Esophagus muscularis mucosa (tissue), 4 donors: Measurements from ENCODE around the gene TMEM209. TPM values are rescaled to one million over a fixed set of nuclear protein-coding genes. Genes with fewer than 3 reads are reported as not detected.
"Not testable (repeated sequence)": the region's sequence is repeated elsewhere in the genome, so short reads cannot be mapped to it uniquely, and the experiment has no call there.

Experiments
- DNase-seq: peaks from one replicate; pipeline ENCODE4 v3.0.0-alpha.2; 2017; ENCODE audit errors: extremely low spot score
- H3K27ac ChIP-seq, 4 donors: fragments of 200-600 bp; sonication (generic); replicated peaks in 1 of 4; 1 replicate in 3 of 4; 2 replicates in 1 of 4; pipeline ENCODE4 v1.5.1; 2016 to 2019; ENCODE audit warnings: mild to moderate bottlenecking in 1 of 4
- H3K27me3 ChIP-seq, 4 donors: fragments of 200-600 bp; sonication (generic); one replicate each; pipeline versions ENCODE4 v1.5.1 to v1.6.0; 2016 to 2019
- H3K36me3 ChIP-seq, 4 donors: fragments of 200-600 bp; sonication (generic); one replicate each; pipeline ENCODE4 v1.5.1; 2016 to 2019
- H3K4me1 ChIP-seq, 4 donors: fragments of 200-600 bp; sonication (generic); one replicate each; pipeline ENCODE4 v1.5.1; 2016 to 2019
- H3K4me3 ChIP-seq, 4 donors: fragments of 200-600 bp; sonication (generic); 1 replicate in 2 of 4; 2 replicates in 2 of 4; pipeline ENCODE4 v1.5.1; 2016 to 2019; ENCODE audit warnings: mild to moderate bottlenecking in 4 of 4, moderate library complexity in 1 of 4
- H3K9me3 ChIP-seq, 4 donors: fragments of 200-600 bp; sonication (generic); 1 replicate in 3 of 4; 2 replicates in 1 of 4; pipeline ENCODE4 v1.5.1; 2016 to 2019
- CTCF ChIP-seq, 3 experiments: fragments of 200-600 bp in 2 of 3; fragments of 450-650 bp in 1 of 3; sonication (generic) in 2 of 3; IDR thresholded peaks; one replicate each; pipeline ENCODE4 v1.5.1; 2017 to 2019; ENCODE audit warnings: antibody characterized with exemption in 3 of 3, mild to moderate bottlenecking in 2 of 3, moderate library complexity in 1 of 3
- EP300 ChIP-seq: sonication (generic); formaldehyde crosslinking; IDR thresholded peaks from one replicate; pipeline ENCODE4 v1.6.1; 2017; ENCODE audit warnings: antibody characterized with exemption
- POLR2A ChIP-seq: fragments of 450-650 bp; IDR thresholded peaks from one replicate; pipeline ENCODE4 v1.6.1; 2017; ENCODE audit warnings: antibody characterized with exemption, moderate library complexity, mild to moderate bottlenecking, low read depth
- POLR2AphosphoS5 ChIP-seq, 2 donors: sonication (generic); formaldehyde crosslinking; IDR thresholded peaks; one replicate each; pipeline ENCODE4 v1.6.1; 2017; ENCODE audit warnings: antibody characterized with exemption in 2 of 2
- WGBS: methylation state at CpG from one replicate; pipeline ENCODE4 v1.1.5; 2018; 5-methylcytosine and 5-hydroxymethylcytosine counted together
- intact Hi-C: fragments of 100-400 bp; cut with DNase I; formaldehyde crosslinking; loops from one replicate; pipeline ENCODE4 v1.15.1; 2023
- total RNA-seq, 4 donors: library from RNA; depleted of rRNA; stranded (reverse); fragments of >200 nt; gene quantifications; one replicate each; pipeline versions ENCODE4 v1.1.0 to v1.2.1, GENCODE V29; 2016

TMEM209 gene
- 1 to 10 TPM; 6.8 to 8.7 (median 8.0) TPM for total RNA-seq

- Histone ChIP-seq H3K4me3 (peak within 1 kb of the TSS; percentile 73 to 89 (median 82)), H3K36me3 (peaks cover 13 to 36% (median 25%) of the 10 kb centered on the region in 4 donors), H3K4me1 (peaks cover 4 to 14% (median 10%) of the 10 kb centered on the region in 4 donors), H3K27me3 (no peaks in the 10 kb centered on the region), H3K27ac (peak within 1 kb of the TSS; percentile 88 to 92 (median 92)), H3K9me3 (no peaks in the 10 kb centered on the region)
- peak; percentile 96 for DNase-seq
- intact Hi-C loops: loop anchor here (10.0 kb wide), 1 partner anchor 229 kb away; no protein-coding TSS in a partner anchor
- no peak for TF ChIP-seq EP300
- TF ChIP-seq CTCF (IDR thresholded peaks at IDR 0.05): peak in 1 of 3 experiments; percentile 15
- TF ChIP-seq POLR2AphosphoS5 (IDR thresholded peaks at IDR 0.05): peak; percentile 90 to 96
- TF ChIP-seq POLR2A: peak; percentile 23
- 12% methylated on average over 38 of the region's 44 CpGs for WGBS
Observed at GRCh38 chr7:130205084-130205947, at the start of gene TMEM209. TMEM209 (minus strand) TSS chr7:130205406; CDS start chr7:130205375, 31 bp downstream.

GRCh38 chr7:130254555-130254954 is 49.3 kb upstream of the TMEM209 start:
- Histone ChIP-seq H3K9me3 (peaks cover 0 to 15% (median 8%) of the 10 kb centered on the region in 4 donors), H3K27ac (no peak overlapping the region), H3K4me3 (no peak overlapping the region), H3K4me1 (no peaks in the 10 kb centered on the region), H3K27me3 (no peaks in the 10 kb centered on the region), H3K36me3 (no peaks in the 10 kb centered on the region)
- DNase-seq: no peak
- WGBS: 75% methylated on average over 4 of the region's 6 CpGs
- intact Hi-C loops: no loop called here
- no peak for TF ChIP-seq POLR2AphosphoS5 (IDR thresholded peaks at IDR 0.05)
- TF ChIP-seq CTCF (IDR thresholded peaks at IDR 0.05): no peak
- TF ChIP-seq EP300: no peak
- no peak for TF ChIP-seq POLR2A

GRCh38 chr7:130249626-130250025 is 44.4 kb upstream of the TMEM209 start:
- H3K4me1 ChIP-seq, intact Hi-C loops, H3K27me3 ChIP-seq, H3K27ac ChIP-seq, H3K36me3 ChIP-seq, H3K9me3 ChIP-seq, DNase-seq, H3K4me3 ChIP-seq: not testable (repeated sequence)
- 98% methylated on average over 3 of the region's 3 CpGs for WGBS

- H3K4me3 ChIP-seq, H3K27ac ChIP-seq, H3K4me1 ChIP-seq, DNase-seq, H3K27me3 ChIP-seq, H3K9me3 ChIP-seq, intact Hi-C loops, H3K36me3 ChIP-seq: not testable (repeated sequence)
- WGBS: 98% methylated on average over 5 of the region's 5 CpGs
Observed at GRCh38 chr7:130248842-130249241, 43.6 kb upstream of the TMEM209 start.

GRCh38 chr7:130246491-130246890 is 41.3 kb upstream of the TMEM209 start:
- WGBS: 87% methylated on average over 1 of the region's 1 CpG
- intact Hi-C loops, H3K9me3 ChIP-seq, H3K27me3 ChIP-seq, H3K4me1 ChIP-seq, DNase-seq, H3K36me3 ChIP-seq, H3K4me3 ChIP-seq, H3K27ac ChIP-seq: not testable (repeated sequence)

- H3K4me1 ChIP-seq, H3K9me3 ChIP-seq, DNase-seq, H3K36me3 ChIP-seq, H3K27me3 ChIP-seq, intact Hi-C loops, H3K27ac ChIP-seq, H3K4me3 ChIP-seq: not testable (repeated sequence)
- WGBS: 21% methylated on average over 1 of the region's 1 CpG
Observed at GRCh38 chr7:130243486-130243885, 38.3 kb upstream of the TMEM209 start.
